Esophagus muscularis mucosa (tissue), 4 donors: ENCODE measurements around the gene HCRT. TPM values are rescaled to one million over a fixed set of nuclear protein-coding genes. Genes with fewer than 3 reads are reported as not detected.
A peak's percentile ranks its signal among the peaks of the same experiment; 100 is the strongest.
"Not testable (repeated sequence)": the region's sequence is repeated elsewhere in the genome, so short reads cannot be mapped to it uniquely, and the experiment has no call there.

Experiments
- DNase-seq: peaks from one replicate; pipeline ENCODE4 v3.0.0-alpha.2; 2017; ENCODE audit errors: extremely low spot score
- H3K27ac ChIP-seq, 4 donors: fragments of 200-600 bp; sonication (generic); replicated peaks in 1 of 4; 1 replicate in 3 of 4; 2 replicates in 1 of 4; pipeline ENCODE4 v1.5.1; 2016 to 2019; ENCODE audit warnings: mild to moderate bottlenecking in 1 of 4
- H3K27me3 ChIP-seq, 4 donors: fragments of 200-600 bp; sonication (generic); one replicate each; pipeline versions ENCODE4 v1.5.1 to v1.6.0; 2016 to 2019
- H3K36me3 ChIP-seq, 4 donors: fragments of 200-600 bp; sonication (generic); one replicate each; pipeline ENCODE4 v1.5.1; 2016 to 2019
- H3K4me1 ChIP-seq, 4 donors: fragments of 200-600 bp; sonication (generic); one replicate each; pipeline ENCODE4 v1.5.1; 2016 to 2019
- H3K4me3 ChIP-seq, 4 donors: fragments of 200-600 bp; sonication (generic); 1 replicate in 2 of 4; 2 replicates in 2 of 4; pipeline ENCODE4 v1.5.1; 2016 to 2019; ENCODE audit warnings: mild to moderate bottlenecking in 4 of 4, moderate library complexity in 1 of 4
- H3K9me3 ChIP-seq, 4 donors: fragments of 200-600 bp; sonication (generic); 1 replicate in 3 of 4; 2 replicates in 1 of 4; pipeline ENCODE4 v1.5.1; 2016 to 2019
- CTCF ChIP-seq, 3 experiments: fragments of 200-600 bp in 2 of 3; fragments of 450-650 bp in 1 of 3; sonication (generic) in 2 of 3; IDR thresholded peaks; one replicate each; pipeline ENCODE4 v1.5.1; 2017 to 2019; ENCODE audit warnings: antibody characterized with exemption in 3 of 3, mild to moderate bottlenecking in 2 of 3, moderate library complexity in 1 of 3
- EP300 ChIP-seq: sonication (generic); formaldehyde crosslinking; IDR thresholded peaks from one replicate; pipeline ENCODE4 v1.6.1; 2017; ENCODE audit warnings: antibody characterized with exemption
- POLR2A ChIP-seq: fragments of 450-650 bp; IDR thresholded peaks from one replicate; pipeline ENCODE4 v1.6.1; 2017; ENCODE audit warnings: antibody characterized with exemption, moderate library complexity, mild to moderate bottlenecking, low read depth
- POLR2AphosphoS5 ChIP-seq, 2 donors: sonication (generic); formaldehyde crosslinking; IDR thresholded peaks; one replicate each; pipeline ENCODE4 v1.6.1; 2017; ENCODE audit warnings: antibody characterized with exemption in 2 of 2
- WGBS: methylation state at CpG from one replicate; pipeline ENCODE4 v1.1.5; 2018; 5-methylcytosine and 5-hydroxymethylcytosine counted together
- intact Hi-C: fragments of 100-400 bp; cut with DNase I; formaldehyde crosslinking; loops from one replicate; pipeline ENCODE4 v1.15.1; 2023
- total RNA-seq, 4 donors: library from RNA; depleted of rRNA; stranded (reverse); fragments of >200 nt; gene quantifications; one replicate each; pipeline versions ENCODE4 v1.1.0 to v1.2.1, GENCODE V29; 2016

Gene HCRT
- total RNA-seq, 4 donors from 2014 or later: not detected

- no peak for TF ChIP-seq POLR2A
- no peak for TF ChIP-seq CTCF (IDR thresholded peaks at IDR 0.05)
- TF ChIP-seq EP300: no peak
- TF ChIP-seq POLR2AphosphoS5 (IDR thresholded peaks at IDR 0.05): no peak
- peaks cover 14 to 60% (median 39%) of the 10 kb centered on the region in 4 donors for H3K36me3 ChIP-seq
- no peak for DNase-seq
- no peaks in the 10 kb centered on the region for H3K9me3 ChIP-seq
- H3K27me3 ChIP-seq: no peaks in the 10 kb centered on the region
- no peak overlapping the region for H3K27ac ChIP-seq
- no peak overlapping the region for H3K4me3 ChIP-seq
- WGBS: 88% methylated on average over 6 of the region's 13 CpGs
- intact Hi-C loops: no loop called here
- peaks cover 19 to 66% (median 45%) of the 10 kb centered on the region in 4 donors for H3K4me1 ChIP-seq
Measured at GRCh38 chr17:42146911-42147607, 38.2 kb downstream of the HCRT start.

DNA sequence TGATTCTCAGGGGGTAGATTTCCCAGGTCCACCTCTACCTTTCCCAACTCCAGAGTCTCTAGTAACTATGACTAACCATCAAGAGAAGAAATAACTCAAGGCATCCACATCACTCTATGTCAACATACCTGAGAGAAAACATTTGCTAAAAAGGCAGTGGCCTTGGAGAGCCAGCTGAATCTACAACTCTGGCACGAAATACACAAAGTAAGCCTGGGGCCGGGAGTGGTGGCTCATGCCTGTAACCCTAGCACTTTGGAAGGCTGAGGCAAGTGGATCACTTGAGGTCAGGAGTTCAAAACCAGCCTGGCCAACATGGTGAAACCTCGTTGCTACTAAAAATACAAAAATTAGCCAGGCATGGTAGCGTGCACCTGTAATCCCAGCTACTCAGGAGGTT lies 42.1 kb downstream of the HCRT start:
- H3K27ac ChIP-seq, intact Hi-C loops, H3K9me3 ChIP-seq, DNase-seq, H3K4me3 ChIP-seq, H3K27me3 ChIP-seq: not testable (repeated sequence)
- peaks cover 9 to 47% (median 32%) of the 10 kb centered on the region in 4 donors for H3K36me3 ChIP-seq
- peaks cover 44 to 65% (median 48%) of the 10 kb centered on the region in 4 donors for H3K4me1 ChIP-seq
- 80% methylated on average over 4 of the region's 4 CpGs for WGBS

GRCh38 chr17:42142371-42142896 lies 42.8 kb downstream of the HCRT start:
- WGBS: 61% methylated on average over 3 of the region's 7 CpGs
- H3K4me1 ChIP-seq: peaks cover 47 to 71% (median 54%) of the 10 kb centered on the region in 4 donors
- H3K9me3 ChIP-seq: no peaks in the 10 kb centered on the region
- no peak overlapping the region for H3K4me3 ChIP-seq
- DNase-seq: no peak
- intact Hi-C loops: no loop called here
- peaks cover 9 to 43% (median 27%) of the 10 kb centered on the region in 4 donors for H3K36me3 ChIP-seq
- H3K27me3 ChIP-seq: no peaks in the 10 kb centered on the region
- peak overlapping the region in 2 of 4 donors; percentile 16 to 19 for H3K27ac ChIP-seq
- no peak for TF ChIP-seq EP300
- TF ChIP-seq POLR2A: no peak
- TF ChIP-seq POLR2AphosphoS5 (IDR thresholded peaks at IDR 0.05): no peak
- TF ChIP-seq CTCF (IDR thresholded peaks at IDR 0.05): no peak

DNA sequence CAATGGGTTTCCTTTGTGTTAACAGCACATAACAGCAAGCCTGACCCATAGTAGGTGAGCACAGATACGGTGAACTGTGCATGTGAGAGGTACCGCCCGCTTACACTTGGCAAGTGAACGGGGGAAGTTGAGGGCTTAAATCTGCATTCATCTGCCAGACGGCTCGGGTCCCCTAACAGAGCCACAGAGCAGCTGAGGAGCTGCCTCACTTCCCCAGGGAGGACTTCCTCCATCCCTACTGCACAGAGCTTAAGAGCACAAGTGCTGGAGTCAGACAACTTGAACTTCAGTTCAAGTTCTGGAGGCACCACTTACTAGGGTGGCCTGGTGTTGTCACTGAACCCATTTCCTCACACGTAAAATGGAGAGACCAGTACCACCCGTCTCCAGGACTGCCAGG lies 43.9 kb downstream of the HCRT start:
- Histone ChIP-seq H3K9me3 (no peaks in the 10 kb centered on the region), H3K36me3 (peaks cover 4 to 32% (median 20%) of the 10 kb centered on the region in 4 donors), H3K27ac (no peak overlapping the region), H3K4me1 (peaks cover 54 to 70% (median 63%) of the 10 kb centered on the region in 4 donors), H3K4me3 (no peak overlapping the region), H3K27me3 (no peaks in the 10 kb centered on the region)
- intact Hi-C loops: no loop called here
- TF ChIP-seq CTCF (IDR thresholded peaks at IDR 0.05) (no peak), POLR2AphosphoS5 (IDR thresholded peaks at IDR 0.05) (no peak), POLR2A (no peak), EP300 (no peak)
- no peak for DNase-seq
- WGBS: 74% methylated on average over 8 of the region's 8 CpGs

DNA sequence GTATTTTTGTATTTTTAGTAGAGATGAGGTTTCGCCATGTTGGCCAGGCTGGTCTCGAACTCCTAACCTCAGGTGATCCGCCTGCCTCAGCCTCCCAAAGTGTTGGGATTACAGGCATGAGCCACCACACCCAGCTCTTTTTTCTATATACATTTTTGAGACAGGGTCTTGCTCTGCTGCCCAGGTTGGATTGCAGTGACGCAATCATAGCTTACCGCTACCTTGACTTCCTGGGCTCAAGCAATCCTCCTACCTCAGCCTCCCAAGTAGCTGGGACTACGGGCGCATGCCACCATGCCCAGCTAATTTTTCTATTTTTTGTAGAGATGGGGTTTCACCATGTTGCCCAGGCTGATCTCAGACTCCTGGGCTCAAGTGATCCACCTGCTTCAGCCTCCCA lies 44.6 kb downstream of the HCRT start:
- H3K27ac ChIP-seq, DNase-seq, H3K27me3 ChIP-seq, intact Hi-C loops, H3K9me3 ChIP-seq, H3K4me3 ChIP-seq: not testable (repeated sequence)
- Histone ChIP-seq H3K36me3 (peaks cover 4 to 28% (median 16%) of the 10 kb centered on the region in 4 donors), H3K4me1 (peaks cover 61 to 76% (median 70%) of the 10 kb centered on the region in 4 donors)
- WGBS: 99% methylated on average over 7 of the region's 7 CpGs
